K562 (cell line): ENCODE results near the gene TCFL5. TPM values are rescaled to one million over a fixed set of nuclear protein-coding genes. Genes with fewer than 3 reads are reported as not detected.
A peak's percentile ranks its signal among the peaks of the same experiment; 100 is the strongest.

Source experiments
- ATAC-seq: fragments of 200-7000 bp; cut with Tn5 transposase; 3 replicates; pipeline ENCODE4 v1.9.1; 2020; ENCODE audit warnings: moderate library complexity
- BruUV-seq: library from RNA; stranded (reverse); fragments of 400-500 nt; replicated peaks from 2 replicates; lab custom pipeline; 2021; lab: Mats Ljungman, UMichigan
- CTCF ChIA-PET: fragments of 300-600 bp; formaldehyde crosslinking; extraction: SDS; loops from one replicate; lab custom pipeline; 2021; ENCODE audit warnings: low intra/inter-chr PET ratio; lab: Yijun Ruan, JAX
- POLR2A ChIA-PET: fragments of 300-600, 350-650 bp; sonication (Branson Sonifier 250); formaldehyde crosslinking; extraction: SDS; loops from one replicate; lab custom pipeline; 2021; ENCODE audit warnings: antibody characterized with exemption, inconsistent platforms; lab: Yijun Ruan, JAX
- DNase-seq, 4 experiments: peaks; one replicate each; pipeline versions ENCODE4 v3.0.0 to v3.0.0-alpha.2; 2011 to 2018; ENCODE audit warnings: low spot score in 3 of 4, mixed read lengths in 3 of 4; ENCODE audit errors: extremely low read depth in 1 of 4
- FAIRE-seq: peaks from 2 replicates; lab custom pipeline; 2011; peaks lifted over from hg19 to GRCh38; lab: Jason Lieb, UNC
- H2AFZ ChIP-seq: 2 replicates; pipeline ENCODE4 v1.6.0; 2011; ENCODE audit warnings: low read depth, low read length, control low read depth, inconsistent platforms
- H3K27ac ChIP-seq: fragments of 200-600 bp; 3 replicates; pipeline ENCODE4 v1.8.0; 2011; ENCODE audit warnings: low read depth, mild to moderate bottlenecking, control low read depth, inconsistent platforms, low read length, moderate library complexity, mixed read lengths; ENCODE audit errors: extremely low read depth
- H3K27me3 ChIP-seq, 2 experiments: fragments of 300-600 bp in 1 of 2; 2 replicates in 1 of 2; 3 replicates in 1 of 2; pipeline versions ENCODE4 v1.6.0 to v1.8.0; 2011; ENCODE audit warnings: inconsistent platforms in 2 of 2, low read length in 2 of 2, mild to moderate bottlenecking in 1 of 2, mixed read lengths in 1 of 2, moderate library complexity in 1 of 2; ENCODE audit not compliant: control insufficient read depth in 2 of 2, insufficient read depth in 2 of 2
- H3K36me3 ChIP-seq: fragments of 300-600 bp; 3 replicates; pipeline ENCODE4 v1.8.0; 2011; ENCODE audit warnings: mild to moderate bottlenecking, low read length, inconsistent platforms; ENCODE audit not compliant: control insufficient read depth, insufficient read depth
- H3K4me1 ChIP-seq, 2 experiments: fragments of 200-600 bp in 1 of 2; replicated peaks in 1 of 2; 2 replicates in 1 of 2; 3 replicates in 1 of 2; pipeline versions ENCODE4 v1.5.1 to v1.8.0; 2011; ENCODE audit warnings: inconsistent platforms in 2 of 2, low read length in 2 of 2, mild to moderate bottlenecking in 1 of 2, mixed read lengths in 1 of 2, moderate library complexity in 1 of 2; ENCODE audit not compliant: control insufficient read depth in 2 of 2, insufficient read depth in 2 of 2
- H3K4me2 ChIP-seq: 2 replicates; pipeline ENCODE4 v1.6.1; 2011; ENCODE audit warnings: low read length, control low read depth, inconsistent platforms, mixed read lengths; ENCODE audit not compliant: insufficient read depth
- H3K4me3 ChIP-seq: fragments of 200-600 bp; sonication (generic), shearing (Covaris generic); 2 replicates; pipeline ENCODE4 v1.5.1; 2016; ENCODE audit warnings: control low read depth, inconsistent platforms
- H3K79me2 ChIP-seq: fragments of 200-600 bp; 3 replicates; pipeline ENCODE4 v1.8.0; 2011; ENCODE audit warnings: low read length, inconsistent platforms; ENCODE audit not compliant: control insufficient read depth, insufficient read depth
- H3K9ac ChIP-seq, 2 experiments: 2 replicates each; pipeline versions ENCODE4 v1.6.0 to v1.6.1; 2011; ENCODE audit warnings: low read depth in 2 of 2, low read length in 2 of 2, control low read depth in 1 of 2, inconsistent platforms in 1 of 2, mild to moderate bottlenecking in 1 of 2, mixed read lengths in 1 of 2; ENCODE audit not compliant: insufficient read depth in 1 of 2
- H3K9me1 ChIP-seq: one replicate; pipeline ENCODE4 v1.6.0; 2011; ENCODE audit warnings: inconsistent platforms, mild to moderate bottlenecking, low read length, moderate library complexity; ENCODE audit not compliant: control insufficient read depth, insufficient read depth
- H3K9me3 ChIP-seq: replicated peaks from 2 replicates; pipeline ENCODE4 v1.5.1; 2011; ENCODE audit warnings: low read depth, low read length, inconsistent platforms; ENCODE audit not compliant: control insufficient read depth, insufficient read depth
- H4K20me1 ChIP-seq: replicated peaks from 2 replicates; pipeline ENCODE4 v1.6.1; 2011; ENCODE audit warnings: low read length, inconsistent platforms, mixed read lengths; ENCODE audit not compliant: control insufficient read depth, insufficient read depth
- ATF1 ChIP-seq, 2 experiments: fragments of 450-650 bp in 1 of 2; IDR thresholded peaks; 2 replicates each; pipeline ENCODE4 v1.6.1; 2016; ENCODE audit warnings: missing compliant biosample characterization in 1 of 2, missing genetic modification characterization in 1 of 2
- CREB1 ChIP-seq, 2 experiments: sonication (generic) in 1 of 2; formaldehyde crosslinking in 1 of 2; IDR thresholded peaks; 2 replicates each; pipeline versions ENCODE4 v1.6.1 to v1.8.0; 2012 to 2022; ENCODE audit warnings: inconsistent platforms in 1 of 2, mild to moderate bottlenecking in 1 of 2, missing genetic modification reagents in 1 of 2, moderate library complexity in 1 of 2
- CREM ChIP-seq: IDR thresholded peaks from 2 replicates; pipeline ENCODE4 v1.6.1; 2014; ENCODE audit warnings: antibody characterized with exemption, low read depth
- SMARCA4 ChIP-seq: fragments of 450-650 bp; IDR thresholded peaks from 2 replicates; pipeline ENCODE4 v1.6.1; 2016
- ZNF707 ChIP-seq: fragments of 250-450 bp; sonication (Bioruptor Pico); conservative IDR thresholded peaks from 2 replicates; pipeline ENCODE4 v1.8.0; 2022; ENCODE audit warnings: inconsistent platforms, mild to moderate bottlenecking, moderate library complexity
- WGBS: fragments of 100-300 bp; shearing (Covaris generic); methylation state at CpG from one replicate; pipeline ENCODE4 v1.1.6; 2016; ENCODE audit warnings: low coverage, mixed read lengths; ENCODE audit not compliant: insufficient coverage; ENCODE audit errors: missing lambda C conversion rate; 5-methylcytosine and 5-hydroxymethylcytosine counted together
- in situ Hi-C: fragments of 300-500 bp; cut with MboI; formaldehyde crosslinking; loops from 4 replicates; pipeline ENCODE4 v1.15.0; 2018; ENCODE audit warnings: inconsistent platforms, mixed read lengths
- intact Hi-C: fragments of 100-400 bp; cut with micrococcal nuclease; formaldehyde crosslinking; loops from 2 replicates; pipeline ENCODE4 v1.14.2; 2022
- polyA plus RNA-seq, 8 experiments: library from polyadenylated mRNA; depleted of rRNA in 4 of 8; stranded (reverse) in 5 of 8; unstranded in 3 of 8; fragments of >200 nt; fragmentation: Nextera tagmentation in 2 of 8; fragmentation: Illumina TruSeq in 1 of 8; extraction: Ambion mirVana in 2 of 8; extraction: Trizol in 1 of 8; gene quantifications; 2 replicates each; pipeline versions ENCODE4 v1.2.1 to v1.2.3, GENCODE V29; 2011 to 2014; ENCODE audit warnings: inconsistent platforms in 1 of 8, missing spikeins in 1 of 8
- total RNA-seq, 7 experiments: library from RNA; depleted of rRNA in 6 of 7; stranded (reverse); fragments of >200 nt in 6 of 7; fragmentation: Illumina TruSeq in 2 of 7; extraction: Trizol in 2 of 7; gene quantifications; 2 replicates each; pipeline versions ENCODE4 v1.2.1 to v1.2.3, GENCODE V29; 2011 to 2021; ENCODE audit warnings: low replicate concordance in 1 of 7
- TF ChIP-seq, protein P1 (sequence below): sonication (generic); formaldehyde crosslinking; IDR thresholded peaks from 2 replicates; pipeline ENCODE4 v1.8.1; 2023; ENCODE audit warnings: mild to moderate bottlenecking, missing genetic modification reagents
- TF ChIP-seq, protein P2 (sequence below): fragments of 250-450 bp; sonication (Bioruptor Pico); IDR thresholded peaks from 2 replicates; pipeline ENCODE4 v1.8.0; 2022; ENCODE audit warnings: inconsistent platforms

Gene TCFL5
- total and polyA plus RNA-seq, 9 of the 15 experiments (the other 6 are each of a cell fraction or from before 2014, with no cell fraction given) = 1.00 to 12.6 (median 9.1) TPM

- TF ChIP-seq SMARCA4 (no peak), ZNF707 (CRISPR knock-in tag) (no peak)
- FAIRE-seq (no peak), ATAC-seq (no peak), DNase-seq (no peak)
- ChIA-PET POLR2A (interaction anchor here (1.0 kb wide), 1 partner anchor 8 kb away, joined by 4 read pairs; no protein-coding TSS in a partner anchor), CTCF (interaction anchor here (2.7 kb wide), 1 partner anchor 187 kb away, joined by 18 read pairs; no protein-coding TSS in a partner anchor)
- H3K9ac ChIP-seq = no peak overlapping the region
- no peak overlapping the region for H3K27ac ChIP-seq
- H2AFZ ChIP-seq = no peak overlapping the region
- H3K4me3 ChIP-seq = no peak overlapping the region
- in situ Hi-C loops (loop anchor here (10.0 kb wide), 1 partner anchor 193 kb away; no protein-coding TSS in a partner anchor), intact Hi-C loops (loop anchor here (1.0 to 10.0 kb wide), 5 partner anchors 25 to 188 kb away; no protein-coding TSS in a partner anchor)
- no TSS peak for BruUV-seq
- peaks cover 9% of the 10 kb centered on the region; the same call in 1 of the 2 replicates for H4K20me1 ChIP-seq
- peaks cover 12 to 100% of the 10 kb centered on the region in 2 experiments for H3K4me1 ChIP-seq
- no peaks in the 10 kb centered on the region; a peak in 2 of 5 replicates for H3K27me3 ChIP-seq
- WGBS = 32% methylated on average over 4 of the region's 12 CpGs
- H3K4me2 ChIP-seq = no peak overlapping the region
- no peaks in the 10 kb centered on the region for H3K36me3 ChIP-seq
- H3K79me2 ChIP-seq = no peaks in the 10 kb centered on the region
- H3K9me3 ChIP-seq = no peaks in the 10 kb centered on the region
- H3K9me1 ChIP-seq = no peaks in the 10 kb centered on the region
These were observed 39.9 kb downstream of the TCFL5 start for GRCh38 chr20:62821726-62822210.

DNA sequence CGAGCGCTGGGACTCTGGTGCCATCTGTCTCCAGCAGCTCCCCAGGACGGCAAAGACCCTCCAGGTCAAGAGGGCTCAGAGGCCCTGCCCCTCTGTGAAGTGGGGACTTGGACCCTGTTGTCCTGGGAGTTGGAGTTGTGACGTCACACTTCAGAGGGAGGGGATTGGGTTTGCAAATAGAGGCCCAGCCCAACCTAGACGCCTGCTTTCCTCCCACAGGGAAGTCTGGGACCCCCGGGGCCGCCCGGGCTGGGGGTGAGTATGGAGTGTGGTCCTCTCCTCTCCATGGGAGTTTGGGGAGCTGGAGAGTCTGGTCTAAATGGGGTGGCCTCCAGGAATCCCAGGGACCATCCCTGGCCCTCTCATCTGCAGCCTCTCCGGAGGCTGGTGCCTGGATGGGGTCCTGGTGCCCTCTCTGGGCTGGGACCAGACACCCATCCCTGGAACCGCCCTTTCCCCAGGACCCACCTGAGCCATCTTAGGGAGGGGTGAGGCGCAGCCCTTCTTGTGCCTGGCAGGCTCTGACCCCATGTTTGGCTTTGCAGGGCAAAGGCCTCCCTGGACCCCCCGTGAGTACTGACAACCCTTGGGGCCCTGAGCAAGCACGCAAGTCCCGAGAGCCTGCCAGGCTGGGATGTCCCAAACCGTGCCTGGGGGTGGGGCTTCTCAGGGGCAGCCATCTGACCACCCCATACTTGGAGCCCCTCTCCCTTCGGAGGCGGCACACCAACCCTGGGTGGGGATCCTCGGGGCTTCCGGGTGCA is 40.5 kb downstream of the TCFL5 start:
- ChIA-PET POLR2A (no interaction called here), CTCF (interaction anchor here (2.7 kb wide), 1 partner anchor 188 kb away, joined by 18 read pairs; no protein-coding TSS in a partner anchor)
- WGBS = 38% methylated on average over 13 of the region's 19 CpGs
- Histone ChIP-seq H4K20me1 (peaks cover 9% of the 10 kb centered on the region; the same call in 1 of the 2 replicates), H3K9me3 (no peaks in the 10 kb centered on the region), H3K4me3 (no peak overlapping the region), H3K36me3 (no peaks in the 10 kb centered on the region), H2AFZ (no peak overlapping the region), H3K9ac (no peak overlapping the region), H3K27ac (no peak overlapping the region), H3K9me1 (no peaks in the 10 kb centered on the region), H3K27me3 (peaks cover 0 to 4% of the 10 kb centered on the region in 2 experiments; a peak in 3 of 5 replicates), H3K4me2 (no peak overlapping the region), H3K79me2 (no peaks in the 10 kb centered on the region), H3K4me1 (peaks cover 12 to 100% of the 10 kb centered on the region in 2 experiments)
- FAIRE-seq (no peak), DNase-seq (no peak), ATAC-seq (no peak)
- TF ChIP-seq, protein P1, sequence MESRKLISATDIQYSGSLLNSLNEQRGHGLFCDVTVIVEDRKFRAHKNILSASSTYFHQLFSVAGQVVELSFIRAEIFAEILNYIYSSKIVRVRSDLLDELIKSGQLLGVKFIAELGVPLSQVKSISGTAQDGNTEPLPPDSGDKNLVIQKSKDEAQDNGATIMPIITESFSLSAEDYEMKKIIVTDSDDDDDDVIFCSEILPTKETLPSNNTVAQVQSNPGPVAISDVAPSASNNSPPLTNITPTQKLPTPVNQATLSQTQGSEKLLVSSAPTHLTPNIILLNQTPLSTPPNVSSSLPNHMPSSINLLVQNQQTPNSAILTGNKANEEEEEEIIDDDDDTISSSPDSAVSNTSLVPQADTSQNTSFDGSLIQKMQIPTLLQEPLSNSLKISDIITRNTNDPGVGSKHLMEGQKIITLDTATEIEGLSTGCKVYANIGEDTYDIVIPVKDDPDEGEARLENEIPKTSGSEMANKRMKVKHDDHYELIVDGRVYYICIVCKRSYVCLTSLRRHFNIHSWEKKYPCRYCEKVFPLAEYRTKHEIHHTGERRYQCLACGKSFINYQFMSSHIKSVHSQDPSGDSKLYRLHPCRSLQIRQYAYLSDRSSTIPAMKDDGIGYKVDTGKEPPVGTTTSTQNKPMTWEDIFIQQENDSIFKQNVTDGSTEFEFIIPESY (CRISPR knock-in tag) = no peak
- TF ChIP-seq CREB1 (IDR thresholded peaks at IDR 0.05) (no peak), CREB1 (CRISPR knock-in tag; IDR thresholded peaks at IDR 0.05) (0 out of 2 replicates have a peak, but pooled peaks have one; percentile 28), CREM (peak; percentile 32; the same call in 1 of the 2 replicates), ATF1 (CRISPR knock-in tag; IDR thresholded peaks at IDR 0.05) (0 out of 2 replicates have a peak, but pooled peaks have one; percentile 29), ATF1 (tag; IDR thresholded peaks at IDR 0.05) (peak; percentile 73)
- TF ChIP-seq, protein P2, sequence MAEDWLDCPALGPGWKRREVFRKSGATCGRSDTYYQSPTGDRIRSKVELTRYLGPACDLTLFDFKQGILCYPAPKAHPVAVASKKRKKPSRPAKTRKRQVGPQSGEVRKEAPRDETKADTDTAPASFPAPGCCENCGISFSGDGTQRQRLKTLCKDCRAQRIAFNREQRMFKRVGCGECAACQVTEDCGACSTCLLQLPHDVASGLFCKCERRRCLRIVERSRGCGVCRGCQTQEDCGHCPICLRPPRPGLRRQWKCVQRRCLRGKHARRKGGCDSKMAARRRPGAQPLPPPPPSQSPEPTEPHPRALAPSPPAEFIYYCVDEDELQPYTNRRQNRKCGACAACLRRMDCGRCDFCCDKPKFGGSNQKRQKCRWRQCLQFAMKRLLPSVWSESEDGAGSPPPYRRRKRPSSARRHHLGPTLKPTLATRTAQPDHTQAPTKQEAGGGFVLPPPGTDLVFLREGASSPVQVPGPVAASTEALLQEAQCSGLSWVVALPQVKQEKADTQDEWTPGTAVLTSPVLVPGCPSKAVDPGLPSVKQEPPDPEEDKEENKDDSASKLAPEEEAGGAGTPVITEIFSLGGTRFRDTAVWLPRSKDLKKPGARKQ (CRISPR knock-in tag) = no peak
- BruUV-seq = no TSS peak
- intact Hi-C loops = loop anchor here (10.0 kb wide), 1 partner anchor 54 kb away; no protein-coding TSS in a partner anchor
- in situ Hi-C loops = loop anchor here (10.0 kb wide), 1 partner anchor 194 kb away; no protein-coding TSS in a partner anchor
